Measurements from ENCODE around the gene CAPNS1.

Gene CAPNS1

DNA sequence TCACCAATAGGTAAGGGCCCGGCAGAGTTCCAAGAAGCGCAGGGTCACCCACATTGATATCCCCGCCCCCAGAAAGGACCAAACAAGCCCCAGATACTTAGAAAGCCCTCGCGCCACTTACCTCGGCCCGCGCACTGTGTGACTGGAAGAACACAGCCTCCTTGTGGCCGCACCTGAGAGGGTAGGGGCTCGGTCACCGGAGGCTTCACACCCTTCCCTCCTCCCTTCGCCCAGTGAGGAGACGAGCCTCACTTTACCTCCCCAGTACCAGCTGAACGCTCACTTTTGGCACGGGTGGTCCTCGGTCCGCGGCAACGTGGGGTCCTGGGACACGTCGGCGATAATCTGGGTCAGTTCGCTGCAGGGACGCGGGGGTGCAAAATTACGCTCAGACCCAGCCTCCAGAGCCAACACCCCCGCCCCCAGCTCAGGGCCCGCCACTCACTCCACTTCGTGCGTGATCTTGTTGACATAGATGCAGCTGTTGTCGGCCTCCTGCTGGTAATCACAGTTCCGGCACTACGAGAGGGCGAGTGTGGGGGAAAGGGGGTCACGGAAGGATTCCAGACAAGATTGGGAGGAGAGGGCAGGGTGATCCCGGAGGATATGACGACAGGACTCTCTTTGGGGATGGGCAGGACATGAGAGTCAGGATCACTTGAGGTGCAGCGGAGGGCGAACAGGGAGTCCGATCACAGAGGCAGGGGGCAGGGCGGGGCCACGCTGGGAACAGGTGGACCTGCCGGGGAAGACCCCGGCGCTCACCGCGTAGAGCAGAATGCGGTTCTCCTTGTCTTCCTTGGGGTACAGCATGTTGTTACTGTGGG, 25.8 kb upstream of the CAPNS1 start:
- H3K4me3 ChIP-seq (ENCODE audit: low read length), result peak overlapping the region; percentile 93
- TF ChIP-seq, protein P1, sequence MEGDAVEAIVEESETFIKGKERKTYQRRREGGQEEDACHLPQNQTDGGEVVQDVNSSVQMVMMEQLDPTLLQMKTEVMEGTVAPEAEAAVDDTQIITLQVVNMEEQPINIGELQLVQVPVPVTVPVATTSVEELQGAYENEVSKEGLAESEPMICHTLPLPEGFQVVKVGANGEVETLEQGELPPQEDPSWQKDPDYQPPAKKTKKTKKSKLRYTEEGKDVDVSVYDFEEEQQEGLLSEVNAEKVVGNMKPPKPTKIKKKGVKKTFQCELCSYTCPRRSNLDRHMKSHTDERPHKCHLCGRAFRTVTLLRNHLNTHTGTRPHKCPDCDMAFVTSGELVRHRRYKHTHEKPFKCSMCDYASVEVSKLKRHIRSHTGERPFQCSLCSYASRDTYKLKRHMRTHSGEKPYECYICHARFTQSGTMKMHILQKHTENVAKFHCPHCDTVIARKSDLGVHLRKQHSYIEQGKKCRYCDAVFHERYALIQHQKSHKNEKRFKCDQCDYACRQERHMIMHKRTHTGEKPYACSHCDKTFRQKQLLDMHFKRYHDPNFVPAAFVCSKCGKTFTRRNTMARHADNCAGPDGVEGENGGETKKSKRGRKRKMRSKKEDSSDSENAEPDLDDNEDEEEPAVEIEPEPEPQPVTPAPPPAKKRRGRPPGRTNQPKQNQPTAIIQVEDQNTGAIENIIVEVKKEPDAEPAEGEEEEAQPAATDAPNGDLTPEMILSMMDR (conservative IDR thresholded peaks at IDR 0.05; ENCODE audit: low read depth, low read length), result peak; percentile 43
- DNase-seq (ENCODE audit: low read depth), result no peak

GRCh38 chr19:36114721-36115452, 25.0 kb upstream of the CAPNS1 start, which contains the start of gene POLR2I:
TSS of gene POLR2I (minus strand) at chr19:36114875. CDS start at chr19:36114856, 19 bp downstream.
- TF ChIP-seq, protein P1 (conservative IDR thresholded peaks at IDR 0.05; ENCODE audit: low read depth, low read length), result no peak
- DNase-seq (ENCODE audit: low read depth), result peak; percentile 99
- H3K4me3 ChIP-seq (ENCODE audit: low read length), result peak within 1 kb of the TSS; percentile 93

GRCh38 chr19:36115453-36116343, 24.2 kb upstream of the CAPNS1 start, which contains the start of gene TBCB:
TSS of gene TBCB (plus strand) at chr19:36115468. CDS start at chr19:36115561, 93 bp downstream.
- H3K4me3 ChIP-seq (ENCODE audit: low read length), result peak within 1 kb of the TSS; percentile 93
- TF ChIP-seq, protein P1 (conservative IDR thresholded peaks at IDR 0.05; ENCODE audit: low read depth, low read length), result no peak
- no peak for DNase-seq (ENCODE audit: low read depth)

- TF ChIP-seq, protein P1 (conservative IDR thresholded peaks at IDR 0.05; ENCODE audit: low read depth, low read length), result no peak
- DNase-seq (ENCODE audit: low read depth), result no peak
- H3K4me3 ChIP-seq (ENCODE audit: low read length), result peak overlapping the region; percentile 76
These were observed 23.6 kb upstream of the CAPNS1 start for GRCh38 chr19:36116344-36116637.

DNA sequence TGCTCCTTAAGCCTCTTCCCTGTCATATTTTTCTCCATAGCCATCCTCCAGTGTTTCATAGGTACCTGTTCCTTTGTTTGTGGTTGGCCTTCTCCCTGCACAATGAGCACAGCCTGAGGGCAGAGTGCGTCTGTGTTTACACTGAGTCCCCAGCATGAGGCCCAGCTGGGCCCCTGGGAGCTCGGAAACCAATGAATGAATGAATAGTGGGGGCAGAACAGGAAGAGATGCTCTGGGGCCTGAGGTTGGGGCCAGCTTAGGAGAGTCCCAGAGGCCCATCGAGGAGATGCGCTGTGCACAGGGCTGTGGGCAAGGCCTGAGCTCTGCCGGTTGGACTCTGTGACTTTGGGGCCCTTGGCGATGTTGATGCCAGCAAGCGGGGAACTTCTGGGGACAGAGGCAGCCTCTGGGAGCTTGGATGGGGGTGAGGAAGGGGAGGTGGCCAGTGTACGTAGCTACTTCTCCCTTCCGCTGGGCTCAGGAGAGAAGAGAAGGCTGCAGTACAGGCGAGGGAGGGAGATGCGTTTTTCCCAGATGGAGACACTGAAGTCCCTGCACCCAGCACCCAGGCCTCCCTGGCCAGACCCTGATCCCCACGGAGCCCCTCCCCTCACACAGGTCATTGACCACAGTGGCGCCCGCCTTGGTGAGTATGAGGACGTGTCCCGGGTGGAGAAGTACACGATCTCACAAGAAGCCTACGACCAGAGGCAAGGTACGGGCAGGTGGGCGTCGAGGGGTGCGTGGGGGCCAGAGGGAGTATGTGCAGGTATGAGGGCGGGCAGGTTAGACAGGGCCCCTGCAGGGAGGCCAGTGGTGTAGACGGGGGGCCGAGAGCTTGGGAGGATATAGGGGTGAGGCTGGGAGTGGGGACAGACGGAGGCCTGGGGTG, 19.5 kb upstream of the CAPNS1 start:
- TF ChIP-seq, protein P1 (conservative IDR thresholded peaks at IDR 0.05; ENCODE audit: low read depth, low read length), result no peak
- no peak overlapping the region for H3K4me3 ChIP-seq (ENCODE audit: low read length)
- no peak for DNase-seq (ENCODE audit: low read depth)

GRCh38 chr19:36120984-36121358, 18.9 kb upstream of the CAPNS1 start:
- no peak for DNase-seq (ENCODE audit: low read depth)
- TF ChIP-seq, protein P1 (conservative IDR thresholded peaks at IDR 0.05; ENCODE audit: low read depth, low read length), result no peak
- H3K4me3 ChIP-seq (ENCODE audit: low read length), result no peak overlapping the region

Measured in retinal pigment epithelial cell (primary cell).